HG02798 (cell line): ENCODE data around the gene BCL2L2.
A peak's percentile ranks its signal among the peaks of the same experiment; 100 is the strongest.

Experiments used
- ATAC-seq: cut with Tn5 transposase; IDR thresholded peaks from one replicate; pipeline ENCODE4 v1.9.1; 2021; ENCODE audit warnings: mild to moderate bottlenecking; ENCODE audit not compliant: unreplicated experiment, poor library complexity

The BCL2L2 gene

DNA sequence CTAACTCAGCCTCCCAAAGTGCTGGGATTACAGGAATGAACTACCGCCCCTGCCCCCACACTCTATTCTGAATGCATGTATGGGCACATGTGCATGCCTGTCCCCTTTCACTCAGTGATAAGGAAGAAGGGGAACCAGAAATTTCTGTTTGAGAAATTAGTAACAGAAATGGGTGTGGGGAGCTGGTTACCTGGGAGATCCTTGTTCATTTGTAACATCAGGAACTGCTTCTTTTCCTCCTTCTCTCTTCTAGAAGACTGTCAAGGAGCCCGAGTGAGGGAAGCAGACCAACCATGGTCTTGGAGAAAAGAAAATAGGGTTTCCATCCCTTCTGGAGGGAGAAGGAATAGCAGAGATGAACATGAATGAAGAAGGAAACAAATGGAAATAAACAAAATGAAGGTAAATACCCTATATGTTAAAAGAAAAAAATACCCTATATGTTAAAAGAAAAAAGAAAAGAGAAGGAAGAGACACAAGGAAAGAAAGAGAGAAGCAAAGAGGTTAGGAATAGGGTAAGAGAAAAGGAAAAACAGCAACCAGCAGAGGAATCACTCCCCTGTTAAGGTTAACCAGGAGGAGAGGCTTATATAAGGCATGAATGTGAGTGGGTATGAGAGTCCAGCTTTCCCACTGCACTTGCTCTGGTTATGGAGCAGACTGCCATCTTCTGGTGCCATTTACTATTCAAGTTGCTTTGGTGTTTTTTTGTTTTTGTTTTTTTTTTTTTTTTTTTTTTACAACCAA is 7.2 kb upstream of the BCL2L2 start:
- no peak for ATAC-seq

DNA sequence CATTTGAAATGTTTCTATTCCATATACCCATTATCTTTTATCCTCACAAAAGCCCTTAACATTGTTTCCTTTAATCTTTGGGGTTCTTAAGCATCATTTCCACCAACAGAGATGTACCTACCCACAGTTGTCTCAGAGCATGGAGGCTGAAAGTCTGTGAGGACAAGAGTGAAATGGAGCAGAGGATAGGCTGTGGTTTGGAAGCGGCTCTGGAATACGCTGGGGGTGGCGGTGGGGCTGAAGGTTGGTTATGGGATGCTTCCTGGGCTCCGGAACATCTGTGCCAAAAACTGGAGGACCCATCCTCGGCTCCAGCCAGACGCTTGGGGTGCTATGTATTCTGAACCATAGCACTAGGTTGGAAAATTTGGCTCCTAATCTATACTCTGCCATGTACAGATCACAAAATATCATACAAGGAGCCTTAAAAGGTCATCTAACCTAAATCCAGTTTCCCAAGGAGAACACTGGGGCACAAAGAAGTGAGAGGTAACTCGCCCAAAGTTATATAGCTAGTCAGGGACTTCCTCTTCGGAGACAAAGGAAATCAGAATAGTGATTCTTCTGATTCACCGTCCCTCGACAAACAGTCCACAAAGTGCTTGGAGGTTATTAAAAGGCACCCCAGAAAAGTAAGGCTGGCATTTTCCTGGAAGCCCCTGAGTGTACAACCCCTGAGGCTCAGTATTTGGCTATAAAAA is 6.5 kb upstream of the BCL2L2 start:
- ATAC-seq, result no peak

DNA sequence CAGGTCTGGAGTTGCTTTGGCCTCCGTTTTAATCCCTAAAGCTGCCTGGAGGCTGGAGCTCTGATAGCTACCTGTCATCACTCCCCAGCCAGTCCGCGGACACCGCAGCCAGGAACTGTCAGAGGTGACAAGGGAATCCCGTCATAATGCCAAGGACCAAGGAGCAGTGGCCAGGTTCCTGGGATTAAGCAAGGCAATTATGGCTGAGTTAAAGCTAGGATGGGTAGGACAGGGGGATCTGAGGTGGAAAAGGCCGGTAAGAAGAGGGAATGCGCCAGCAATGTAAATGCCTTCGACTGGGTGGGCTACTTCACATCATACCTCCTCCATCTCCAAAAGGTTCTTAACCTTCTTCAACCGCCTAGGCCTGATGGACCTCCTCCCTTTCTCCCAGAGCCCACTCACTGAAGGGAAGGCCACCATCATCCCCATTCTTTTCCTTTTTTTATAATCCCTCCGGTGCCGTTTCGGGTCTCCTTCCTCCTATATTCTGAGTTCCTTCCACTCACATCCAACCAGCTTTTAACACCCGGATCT is 5.9 kb upstream of the BCL2L2 start:
- no peak for ATAC-seq

DNA sequence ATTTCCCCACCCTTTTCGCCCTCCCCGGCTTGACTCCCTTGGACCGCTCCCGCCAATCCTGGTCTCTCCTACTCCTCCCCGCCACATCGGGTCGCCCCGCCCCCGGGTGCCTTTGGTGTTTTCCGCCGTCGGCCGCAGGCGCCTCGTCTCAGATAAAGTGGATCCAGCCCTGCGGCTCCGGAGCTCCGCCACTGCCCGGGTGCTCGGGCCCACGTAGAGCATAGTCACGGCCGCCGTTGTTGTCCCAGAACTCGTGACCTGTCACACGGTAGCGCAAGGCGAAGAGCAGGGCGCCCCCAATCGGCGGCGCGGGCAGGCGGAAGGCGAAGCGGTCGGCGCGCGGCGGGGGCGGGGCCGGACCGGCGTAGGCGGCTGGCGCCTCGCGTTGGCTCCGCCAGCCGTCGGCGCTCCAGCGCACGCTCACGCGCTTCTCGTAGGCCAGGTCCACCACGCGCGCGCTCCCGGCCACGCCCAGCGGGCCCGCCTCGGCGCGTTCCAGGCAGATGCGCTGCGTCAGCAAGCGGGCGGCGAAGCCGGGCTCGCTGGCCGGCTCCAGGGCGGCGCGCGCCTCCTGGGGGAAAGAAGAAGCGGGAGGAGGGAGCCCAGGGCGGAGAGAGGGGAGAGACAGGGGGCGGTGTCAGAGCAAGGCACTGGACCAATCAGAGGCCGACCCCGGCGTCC is 5.2 kb upstream of the BCL2L2 start:
- peak; percentile 81 for ATAC-seq

DNA sequence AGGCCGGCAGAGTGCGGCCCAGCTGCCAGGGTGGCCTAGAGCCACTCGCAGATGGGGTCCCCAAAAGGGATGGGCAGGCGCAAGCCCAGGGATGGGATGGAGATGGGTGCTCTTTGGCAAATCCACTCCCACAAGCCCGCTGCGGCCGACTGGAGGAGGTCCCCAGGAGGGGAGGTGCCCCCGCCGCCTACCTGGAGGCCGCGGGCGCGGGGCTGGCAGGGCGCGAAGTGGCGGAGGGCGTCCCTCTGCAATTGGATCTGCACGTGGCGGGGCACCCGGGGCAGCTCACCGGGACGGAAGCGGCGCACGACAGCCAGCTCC is 4.7 kb upstream of the BCL2L2 start:
- peak; percentile 16 for ATAC-seq

DNA sequence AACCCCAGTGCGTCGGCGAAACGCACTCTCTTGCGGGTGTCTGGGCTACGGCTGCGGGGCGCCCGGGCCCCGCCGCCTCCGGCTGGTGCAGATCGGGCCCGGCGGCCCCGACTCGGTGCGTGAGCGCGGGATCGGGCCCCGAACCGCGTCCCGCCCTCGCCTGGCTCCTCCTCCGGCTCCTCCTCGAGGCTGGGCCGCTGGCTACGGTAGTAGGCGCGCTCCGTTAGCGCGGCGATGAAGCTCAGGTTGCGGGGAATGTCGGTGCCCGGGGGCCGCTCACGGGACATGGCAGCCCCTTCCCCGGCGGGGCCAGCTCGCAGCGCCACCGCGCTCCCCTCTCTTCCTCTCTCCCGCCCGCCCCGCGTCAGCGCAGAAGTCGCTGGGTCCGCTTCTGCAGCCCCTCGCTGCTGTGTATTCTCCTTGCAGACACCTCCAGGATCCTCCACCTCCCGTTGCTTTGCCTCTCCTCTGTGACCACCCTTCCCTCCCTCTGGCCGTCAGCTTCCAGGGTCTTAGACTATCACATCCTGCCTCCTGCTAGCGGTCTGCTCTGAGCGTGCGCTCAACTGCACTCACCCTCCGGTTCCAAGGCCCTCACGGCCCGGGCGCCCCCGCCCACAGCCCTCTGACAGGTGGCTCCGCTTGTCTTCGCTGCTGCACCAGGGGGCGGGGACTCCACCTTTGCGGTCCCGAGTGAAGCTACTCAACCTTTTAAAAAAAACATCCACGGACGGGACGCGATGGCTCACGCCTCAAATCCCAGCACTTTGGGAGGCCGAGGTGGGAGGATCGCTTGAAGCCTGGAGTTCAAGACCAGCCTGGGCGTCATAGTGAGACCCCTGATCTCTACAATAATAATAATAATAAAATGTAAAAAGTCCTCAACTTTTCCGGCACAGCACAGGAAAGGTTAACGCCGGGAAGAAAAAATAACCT is 4.1 kb upstream of the BCL2L2 start, which contains the start of gene PPP1R3E:
PPP1R3E (minus strand) TSS at position 570 of the 936 bp plus-strand sequence; CDS start at position 287, 283 bp downstream.
- peak; percentile 35 for ATAC-seq

DNA sequence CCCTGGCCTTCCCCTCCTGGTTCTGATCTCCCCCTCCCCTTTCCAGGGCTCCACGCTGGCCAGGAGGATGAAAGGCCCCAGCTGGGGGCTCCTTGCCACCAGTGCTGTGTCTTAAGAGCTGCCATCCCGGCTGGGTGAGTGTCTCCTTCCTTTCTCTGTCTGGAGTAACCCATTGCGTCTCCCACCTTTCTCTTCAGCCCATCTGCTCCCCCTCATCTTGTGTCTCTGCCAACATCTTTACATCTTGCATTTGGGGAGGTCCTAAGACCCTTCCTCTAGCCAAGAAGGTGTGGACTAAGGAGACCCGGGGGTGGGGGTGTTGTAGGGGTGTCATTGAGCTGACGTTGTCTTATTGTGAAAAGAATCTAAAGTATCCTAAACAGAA is 505 bp downstream of the BCL2L2 start:
- ATAC-seq, result no peak

DNA sequence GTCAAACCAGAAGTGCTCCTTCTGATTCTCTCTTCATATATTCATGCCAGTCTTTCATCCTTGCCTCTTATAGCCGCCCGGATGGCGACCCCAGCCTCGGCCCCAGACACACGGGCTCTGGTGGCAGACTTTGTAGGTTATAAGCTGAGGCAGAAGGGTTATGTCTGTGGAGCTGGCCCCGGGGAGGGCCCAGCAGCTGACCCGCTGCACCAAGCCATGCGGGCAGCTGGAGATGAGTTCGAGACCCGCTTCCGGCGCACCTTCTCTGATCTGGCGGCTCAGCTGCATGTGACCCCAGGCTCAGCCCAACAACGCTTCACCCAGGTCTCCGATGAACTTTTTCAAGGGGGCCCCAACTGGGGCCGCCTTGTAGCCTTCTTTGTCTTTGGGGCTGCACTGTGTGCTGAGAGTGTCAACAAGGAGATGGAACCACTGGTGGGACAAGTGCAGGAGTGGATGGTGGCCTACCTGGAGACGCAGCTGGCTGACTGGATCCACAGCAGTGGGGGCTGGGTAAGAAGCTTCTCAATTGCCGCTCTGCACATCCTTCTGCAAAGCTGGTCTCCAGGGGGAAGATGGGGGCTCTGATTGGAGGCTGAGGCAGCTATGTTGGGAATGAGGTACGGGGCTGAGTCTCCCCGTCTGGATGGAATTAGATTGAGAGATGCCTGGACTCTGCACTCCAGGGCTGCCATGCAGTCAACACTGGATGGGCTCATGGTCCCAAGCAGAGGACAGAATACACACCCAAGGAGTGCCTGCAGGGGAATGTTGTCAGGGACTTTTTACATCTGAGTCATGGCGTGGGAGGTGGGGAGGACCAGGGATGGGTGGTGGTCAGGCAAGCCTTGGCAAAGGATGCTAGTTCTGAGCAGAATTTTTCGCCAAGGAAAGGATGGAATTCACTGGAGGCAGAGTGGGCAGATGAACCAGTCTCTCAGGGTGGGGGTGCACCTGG is 1.3 kb downstream of the BCL2L2 start:
- ATAC-seq, result no peak

DNA sequence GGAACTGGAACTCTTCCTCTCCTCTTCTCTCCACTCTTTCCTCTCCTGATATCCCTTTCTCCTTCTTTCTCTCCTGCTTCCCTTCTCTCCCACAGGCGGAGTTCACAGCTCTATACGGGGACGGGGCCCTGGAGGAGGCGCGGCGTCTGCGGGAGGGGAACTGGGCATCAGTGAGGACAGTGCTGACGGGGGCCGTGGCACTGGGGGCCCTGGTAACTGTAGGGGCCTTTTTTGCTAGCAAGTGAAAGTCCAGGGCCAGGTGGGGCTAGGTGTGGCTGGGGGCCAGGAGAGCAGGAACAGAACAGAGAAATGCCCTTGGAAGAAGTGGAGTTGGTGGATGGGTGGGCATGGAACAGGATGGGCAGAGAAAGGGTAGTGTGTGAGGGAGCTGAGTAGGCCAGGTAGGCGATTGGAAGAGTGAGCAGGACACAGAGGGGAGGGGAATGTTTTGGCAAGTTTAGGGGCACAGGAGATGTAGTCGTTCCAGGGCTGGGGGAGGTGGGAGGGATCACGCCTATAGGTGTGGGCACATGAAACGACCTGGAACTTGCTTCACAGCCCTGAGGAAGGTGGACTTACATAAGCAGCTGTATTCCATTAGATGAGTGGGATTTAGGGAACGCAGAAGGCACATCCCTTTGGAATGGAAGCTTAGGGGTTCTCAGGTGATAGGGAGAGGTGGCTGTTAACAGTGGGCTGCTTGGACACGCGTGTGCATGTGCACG is 2.2 kb downstream of the BCL2L2 start:
- no peak for ATAC-seq

DNA sequence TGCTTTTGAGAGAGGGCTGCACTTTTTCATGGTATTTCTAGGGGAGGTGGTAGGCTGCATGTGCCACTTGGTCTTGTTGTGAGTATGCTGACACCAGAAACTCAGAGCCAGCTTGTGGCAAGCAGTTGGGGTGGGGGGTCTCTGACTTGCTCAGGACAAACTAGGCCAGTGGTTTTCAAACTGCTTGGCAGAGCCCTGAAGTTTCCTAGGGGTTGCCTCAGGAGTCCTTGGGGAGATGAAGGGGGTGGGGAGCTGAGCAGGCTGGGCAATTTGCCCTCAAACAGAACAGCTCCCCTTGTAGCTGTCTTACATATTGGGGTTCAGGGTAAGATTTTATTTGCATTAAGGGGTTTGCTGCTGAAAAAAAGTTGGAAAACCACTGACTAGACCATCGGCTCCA is 3.9 kb downstream of the BCL2L2 start:
- ATAC-seq, result no peak

DNA sequence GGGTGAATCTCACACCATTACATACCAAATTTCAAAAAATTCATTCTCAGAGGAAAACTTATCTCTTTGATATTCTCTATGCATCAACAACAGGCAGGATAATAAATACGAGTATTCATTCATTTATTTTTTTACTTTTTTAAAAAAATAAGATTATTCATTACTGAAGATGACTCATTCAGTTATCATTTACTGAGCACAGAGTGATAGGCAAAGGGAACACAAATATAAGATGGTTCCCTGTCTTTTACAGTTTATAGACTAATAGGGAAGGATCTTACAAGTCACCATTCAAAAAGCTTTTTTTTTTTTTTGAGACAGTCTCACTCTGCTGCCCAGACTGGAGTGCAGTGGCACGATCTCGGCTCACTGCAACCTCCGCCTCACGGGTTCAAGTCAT is 9.7 kb downstream of the BCL2L2 start:
- no peak for ATAC-seq

DNA sequence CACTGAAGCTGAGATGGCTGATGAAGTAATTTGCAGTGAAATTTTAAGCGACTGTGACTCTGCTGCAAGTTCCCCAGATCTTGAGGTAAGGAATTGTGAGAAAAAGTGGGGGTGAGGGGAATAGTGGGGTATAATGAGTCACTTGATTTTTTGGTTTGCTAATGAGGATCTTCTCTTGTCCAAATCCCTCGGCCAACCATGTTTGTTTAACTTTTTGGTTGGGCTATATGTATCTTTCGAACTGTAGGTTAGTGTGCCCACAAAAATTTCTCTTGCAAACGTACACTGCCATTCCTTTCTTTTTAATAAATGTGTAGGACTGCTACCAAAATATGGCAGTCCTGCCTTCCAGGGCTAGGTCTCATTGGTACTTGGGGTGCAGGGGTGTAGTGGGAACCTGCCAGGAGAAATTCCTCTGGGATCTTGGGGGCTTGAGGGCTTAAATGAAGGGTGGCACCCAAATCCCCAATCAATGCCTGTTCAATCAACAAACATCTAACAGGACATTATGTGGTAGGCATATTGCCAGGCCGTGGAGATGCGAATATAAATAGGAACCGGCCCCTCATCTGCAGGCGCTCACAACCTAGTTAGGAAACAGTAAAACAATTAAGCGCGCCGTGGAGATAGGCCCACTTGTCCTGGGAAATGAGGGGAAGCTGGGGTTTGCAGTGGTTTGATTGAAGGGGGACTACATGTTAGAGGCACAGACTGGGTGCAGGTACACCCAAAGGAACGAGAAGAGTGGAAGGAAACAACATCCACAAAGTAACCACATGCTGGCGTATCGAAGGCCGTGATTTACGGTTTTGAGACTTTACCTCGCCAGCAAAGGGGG is 13.3 kb downstream of the BCL2L2 start:
- ATAC-seq, result no peak

DNA sequence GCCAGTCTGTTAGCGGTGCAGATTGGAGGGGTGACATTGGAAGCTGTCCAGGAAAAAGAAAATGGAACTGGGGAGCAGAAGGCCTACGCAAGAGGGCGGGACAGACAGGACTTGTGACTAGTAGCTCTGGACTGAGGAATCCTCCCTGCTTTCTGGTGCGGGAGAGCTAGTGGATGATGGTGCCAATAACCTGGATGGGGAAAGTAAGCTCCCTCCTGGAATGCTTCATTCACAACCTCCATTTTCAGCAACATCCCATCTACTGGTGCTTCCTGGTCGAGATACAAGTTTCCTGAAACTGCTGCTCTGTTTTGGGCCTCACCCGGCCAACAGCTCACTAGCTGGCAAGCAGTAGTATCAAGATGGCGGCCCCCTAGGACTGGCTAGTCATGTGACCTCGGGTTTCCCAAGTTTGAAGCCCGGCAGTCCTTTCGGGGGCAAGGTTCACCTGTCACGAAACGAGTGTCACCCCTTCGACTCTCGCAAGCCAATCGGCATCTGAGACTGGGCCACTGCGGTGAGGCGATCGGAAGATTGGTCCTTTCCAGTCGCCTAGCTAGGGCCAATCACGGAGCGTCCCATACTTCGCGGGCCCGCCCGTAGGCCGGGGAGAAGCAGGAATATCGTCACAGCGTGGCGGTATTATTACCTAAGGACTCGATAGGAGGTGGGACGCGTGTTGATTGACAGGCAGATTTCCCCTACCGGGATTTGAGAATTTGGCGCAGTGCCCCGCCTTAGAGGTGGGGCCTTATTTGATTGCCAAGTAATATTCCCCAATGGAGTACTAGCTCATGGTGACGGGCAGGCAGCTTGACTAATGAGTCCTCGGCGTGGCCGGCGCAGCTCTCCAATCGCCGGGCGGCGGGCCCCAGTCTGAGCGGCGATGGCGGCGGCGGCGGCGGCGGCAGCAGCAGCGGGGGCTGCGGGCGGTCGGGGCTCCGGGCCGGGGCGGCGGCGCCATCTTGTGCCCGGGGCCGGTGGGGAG is 14.2 kb downstream of the BCL2L2 start, which contains the start of gene PABPN1:
PABPN1 (plus strand) TSS at position 874 of the 988 bp plus-strand sequence; CDS start at position 887, 13 bp downstream.
- ATAC-seq, result peak; percentile 93

DNA sequence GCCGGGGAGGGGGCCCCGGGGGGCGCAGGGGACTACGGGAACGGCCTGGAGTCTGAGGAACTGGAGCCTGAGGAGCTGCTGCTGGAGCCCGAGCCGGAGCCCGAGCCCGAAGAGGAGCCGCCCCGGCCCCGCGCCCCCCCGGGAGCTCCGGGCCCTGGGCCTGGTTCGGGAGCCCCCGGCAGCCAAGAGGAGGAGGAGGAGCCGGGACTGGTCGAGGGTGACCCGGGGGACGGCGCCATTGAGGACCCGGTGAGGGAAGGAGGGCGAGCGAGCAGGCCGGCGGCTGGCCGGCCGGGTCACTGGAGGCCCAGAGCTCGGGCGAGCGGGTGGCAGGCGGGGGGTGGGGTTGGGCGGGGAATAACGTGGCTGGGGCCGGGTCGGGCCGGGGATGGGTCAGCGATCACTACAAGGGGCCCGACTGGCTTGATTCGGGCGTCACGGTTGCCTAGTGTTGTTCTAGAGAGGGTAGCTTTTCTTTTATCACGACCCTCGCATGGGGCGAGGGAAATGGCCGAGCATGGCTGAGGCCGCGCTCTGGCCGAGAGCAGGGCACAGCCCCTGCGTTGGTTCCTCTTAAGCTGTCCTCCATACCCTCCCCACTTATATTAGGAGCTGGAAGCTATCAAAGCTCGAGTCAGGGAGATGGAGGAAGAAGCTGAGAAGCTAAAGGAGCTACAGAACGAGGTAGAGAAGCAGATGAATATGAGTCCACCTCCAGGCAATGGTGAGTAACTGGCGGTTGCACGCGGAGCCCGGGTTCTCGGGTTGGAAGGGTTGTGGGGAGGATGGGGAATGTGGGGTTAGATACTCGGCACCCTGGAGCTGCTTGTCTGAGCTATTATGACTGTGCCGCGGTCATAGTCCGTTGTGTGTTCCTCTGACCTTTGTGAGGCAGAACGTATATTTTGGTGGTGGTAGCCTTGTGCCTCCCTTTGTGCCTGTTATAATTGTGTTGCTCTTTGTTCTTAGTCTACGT is 15.2 kb downstream of the BCL2L2 start:
- ATAC-seq, result peak; percentile 10
